ENCODE measurements around the gene CH25H. TPM values are rescaled to one million over a fixed set of nuclear protein-coding genes. Genes with fewer than 3 reads are reported as not detected.

The CH25H gene
- total and polyA plus RNA-seq, 2 experiments from 2014 or later = 18.0 to 34.9 TPM

DNA sequence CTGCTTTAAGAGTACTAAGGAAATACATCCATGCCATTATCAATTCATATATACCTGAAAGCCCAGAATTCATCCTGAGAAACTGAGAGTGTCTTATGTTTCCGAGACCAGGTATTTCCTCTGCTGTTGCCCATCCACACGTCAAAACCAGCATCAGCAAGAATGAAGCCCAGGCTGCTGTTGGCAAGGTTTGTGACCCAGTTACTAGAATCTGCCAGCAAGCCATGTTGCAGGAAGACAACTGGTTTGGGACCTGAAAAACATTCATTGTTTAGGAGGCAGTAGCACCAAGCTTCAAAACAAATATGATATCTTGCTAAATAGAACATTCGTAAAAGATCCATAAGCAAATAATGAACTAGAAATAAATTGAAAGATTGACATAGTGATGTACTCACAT is 21.0 kb upstream of the CH25H start:
- peaks cover 27% of the 10 kb centered on the region for H3K36me3 ChIP-seq (ENCODE audit: low read depth)
- no peak overlapping the region for H3K9ac ChIP-seq
- no peaks in the 10 kb centered on the region for H4K20me1 ChIP-seq (ENCODE audit: insufficient read depth)
- H3K4me2 ChIP-seq (ENCODE audit: unreplicated experiment) = no peak overlapping the region
- H3K4me1 ChIP-seq (ENCODE audit: insufficient read depth) = no peaks in the 10 kb centered on the region
- no peaks in the 10 kb centered on the region for H3K9me3 ChIP-seq (ENCODE audit: low read depth)
- no peak overlapping the region for H2AFZ ChIP-seq
- H3K9me2 ChIP-seq (ENCODE audit: insufficient read depth) = no peaks in the 10 kb centered on the region
- in situ Hi-C loops (cut with MboI) = no loop called here
- TF ChIP-seq EZH2 (IDR thresholded peaks at IDR 0.05; ENCODE audit: insufficient read depth, poor library complexity, severe bottlenecking) = no peak
- TF ChIP-seq EZH2phosphoT487 (IDR thresholded peaks at IDR 0.05; ENCODE audit: insufficient read depth, low read depth) = no peak
- H3F3A ChIP-seq (ENCODE audit: insufficient read depth) = no peaks in the 10 kb centered on the region
- no peak overlapping the region for H3K4me3 ChIP-seq
- no peak for DNase-seq
- no peaks in the 10 kb centered on the region for H3K79me2 ChIP-seq (ENCODE audit: insufficient read depth)
- 76 to 83% methylated on average over 3 of the region's 3 CpGs for WGBS, 2 experiments (ENCODE audit: low coverage in 1 of 2, low lambda C conversion rate in 2 of 2, missing lambda C conversion rate in 2 of 2)
- no peaks in the 10 kb centered on the region for H3K27me3 ChIP-seq (replicated peaks; ENCODE audit: insufficient read depth)
- H3K27ac ChIP-seq = no peak overlapping the region

GRCh38 chr10:89226891-89227290 is 19.8 kb upstream of the CH25H start:
- Histone ChIP-seq H3F3A (ENCODE audit: insufficient read depth) (no peaks in the 10 kb centered on the region), H2AFZ (no peak overlapping the region), H3K27ac (no peak overlapping the region), H3K27me3 (replicated peaks; ENCODE audit: insufficient read depth) (no peaks in the 10 kb centered on the region), H3K4me2 (ENCODE audit: unreplicated experiment) (no peak overlapping the region), H3K9me2 (ENCODE audit: insufficient read depth) (no peaks in the 10 kb centered on the region), H3K4me3 (no peak overlapping the region), H3K4me1 (ENCODE audit: insufficient read depth) (no peaks in the 10 kb centered on the region), H3K9ac (no peak overlapping the region), H3K79me2 (ENCODE audit: insufficient read depth) (no peaks in the 10 kb centered on the region), H3K9me3 (ENCODE audit: low read depth) (no peaks in the 10 kb centered on the region), H3K36me3 (ENCODE audit: low read depth) (peaks cover 27% of the 10 kb centered on the region), H4K20me1 (ENCODE audit: insufficient read depth) (no peaks in the 10 kb centered on the region)
- 96 to 100% methylated on average over 1 of the region's 1 CpG for WGBS, 2 experiments (ENCODE audit: low coverage in 1 of 2, low lambda C conversion rate in 2 of 2, missing lambda C conversion rate in 2 of 2)
- in situ Hi-C loops (cut with MboI) = no loop called here
- DNase-seq = no peak
- TF ChIP-seq EZH2 (IDR thresholded peaks at IDR 0.05; ENCODE audit: insufficient read depth, poor library complexity, severe bottlenecking) = no peak
- no peak for TF ChIP-seq EZH2phosphoT487 (IDR thresholded peaks at IDR 0.05; ENCODE audit: insufficient read depth, low read depth)

- no peaks in the 10 kb centered on the region for H3K4me1 ChIP-seq (ENCODE audit: insufficient read depth)
- H3K27ac ChIP-seq = no peak overlapping the region
- TF ChIP-seq EZH2phosphoT487 (IDR thresholded peaks at IDR 0.05; ENCODE audit: insufficient read depth, low read depth) (no peak), EZH2 (IDR thresholded peaks at IDR 0.05; ENCODE audit: insufficient read depth, poor library complexity, severe bottlenecking) (no peak)
- DNase-seq = peak; percentile 36
- H3K9ac ChIP-seq = no peak overlapping the region
- no peaks in the 10 kb centered on the region for H3K9me3 ChIP-seq (ENCODE audit: low read depth)
- 52 to 60% methylated on average over 18 of the region's 18 CpGs for WGBS, 2 experiments (ENCODE audit: low coverage in 1 of 2, low lambda C conversion rate in 2 of 2, missing lambda C conversion rate in 2 of 2)
- peaks cover 22% of the 10 kb centered on the region for H3K36me3 ChIP-seq (ENCODE audit: low read depth)
- peak overlapping the region; percentile 64; the same call in 1 of the 2 replicates for H2AFZ ChIP-seq
- H4K20me1 ChIP-seq (ENCODE audit: insufficient read depth) = no peaks in the 10 kb centered on the region
- no peaks in the 10 kb centered on the region for H3K9me2 ChIP-seq (ENCODE audit: insufficient read depth)
- H3F3A ChIP-seq (ENCODE audit: insufficient read depth) = no peaks in the 10 kb centered on the region
- H3K27me3 ChIP-seq (replicated peaks; ENCODE audit: insufficient read depth) = no peaks in the 10 kb centered on the region
- no peak overlapping the region for H3K4me2 ChIP-seq (ENCODE audit: unreplicated experiment)
- in situ Hi-C loops (cut with MboI) = no loop called here
- no peak overlapping the region for H3K4me3 ChIP-seq
- no peaks in the 10 kb centered on the region for H3K79me2 ChIP-seq (ENCODE audit: insufficient read depth)
These were observed 17.8 kb upstream of the CH25H start for GRCh38 chr10:89224739-89225443.

DNA sequence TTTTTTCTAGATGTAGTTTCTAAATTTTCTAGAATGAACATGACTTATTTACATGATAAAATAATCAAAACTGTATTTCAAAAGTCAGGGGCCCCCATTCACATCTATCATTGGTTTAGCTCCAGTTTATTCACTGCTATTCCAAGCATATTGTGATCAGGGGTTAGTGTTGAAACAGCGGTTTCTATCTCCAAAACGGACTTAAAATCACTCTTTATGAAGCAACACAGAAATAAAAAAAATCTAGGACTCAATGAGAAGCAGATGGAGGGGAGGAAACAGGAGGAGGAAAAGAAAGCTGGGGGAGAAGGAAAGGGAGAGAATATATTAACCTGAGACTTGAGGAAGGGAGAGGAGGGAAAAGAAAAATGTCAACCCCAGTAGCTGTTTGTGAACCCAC is 14.8 kb upstream of the CH25H start:
- H3K9me3 ChIP-seq (ENCODE audit: low read depth) = no peaks in the 10 kb centered on the region
- H3K4me2 ChIP-seq (ENCODE audit: unreplicated experiment) = no peak overlapping the region
- H3K36me3 ChIP-seq (ENCODE audit: low read depth) = peaks cover 20% of the 10 kb centered on the region
- H3K9me2 ChIP-seq (ENCODE audit: insufficient read depth) = no peaks in the 10 kb centered on the region
- no peak overlapping the region for H3K4me3 ChIP-seq
- H3K9ac ChIP-seq = no peak overlapping the region
- no peaks in the 10 kb centered on the region for H3K79me2 ChIP-seq (ENCODE audit: insufficient read depth)
- no peaks in the 10 kb centered on the region for H3K27me3 ChIP-seq (replicated peaks; ENCODE audit: insufficient read depth)
- TF ChIP-seq EZH2phosphoT487 (IDR thresholded peaks at IDR 0.05; ENCODE audit: insufficient read depth, low read depth) (no peak), EZH2 (IDR thresholded peaks at IDR 0.05; ENCODE audit: insufficient read depth, poor library complexity, severe bottlenecking) (no peak)
- no peak for DNase-seq
- no peaks in the 10 kb centered on the region for H4K20me1 ChIP-seq (ENCODE audit: insufficient read depth)
- peaks cover 9% of the 10 kb centered on the region for H3K4me1 ChIP-seq (ENCODE audit: insufficient read depth)
- WGBS, 2 experiments (ENCODE audit: low coverage in 1 of 2, low lambda C conversion rate in 2 of 2, missing lambda C conversion rate in 2 of 2) = 8 to 10% methylated on average over 2 of the region's 2 CpGs
- no peak overlapping the region for H3K27ac ChIP-seq
- peaks cover 13% of the 10 kb centered on the region for H3F3A ChIP-seq (ENCODE audit: insufficient read depth)
- in situ Hi-C loops (cut with MboI) = no loop called here
- no peak overlapping the region for H2AFZ ChIP-seq

Data from GM23248 (cell line).